GM19463 (cell line): ENCODE measurements around the gene MARK2.

Experiments used
- ATAC-seq: cut with Tn5 transposase; IDR thresholded peaks from one replicate; pipeline ENCODE4 v1.9.1; 2021; ENCODE audit warnings: mild to moderate bottlenecking, moderate library complexity; ENCODE audit not compliant: unreplicated experiment

The MARK2 gene

GRCh38 chr11:63829823-63830489 lies 9.0 kb upstream of the MARK2 start:
- no peak for ATAC-seq

- ATAC-seq = no peak
Measured at GRCh38 chr11:63831326-63831725, 7.6 kb upstream of the MARK2 start.

GRCh38 chr11:63832336-63832735 lies 6.6 kb upstream of the MARK2 start:
- ATAC-seq = no peak

- ATAC-seq = no peak
Measured at GRCh38 chr11:63833048-63833447, 5.9 kb upstream of the MARK2 start.

- ATAC-seq = no peak
Measured at GRCh38 chr11:63834535-63835157, 4.3 kb upstream of the MARK2 start.

GRCh38 chr11:63835158-63835545 lies 3.8 kb upstream of the MARK2 start:
- no peak for ATAC-seq

- no peak for ATAC-seq
Measured at GRCh38 chr11:63837027-63837688, 1.8 kb upstream of the MARK2 start.

- ATAC-seq = no peak
Measured at GRCh38 chr11:63837739-63838138, 1.2 kb upstream of the MARK2 start.

- ATAC-seq = no peak
Measured at GRCh38 chr11:63838150-63838677, 696 bp upstream of the MARK2 start.

- ATAC-seq = no peak
Measured at GRCh38 chr11:63839508-63840355, 822 bp downstream of the MARK2 start.

- ATAC-seq = no peak
Measured at GRCh38 chr11:63840356-63841060, 1.6 kb downstream of the MARK2 start.

GRCh38 chr11:63841554-63841953 lies 2.6 kb downstream of the MARK2 start:
- ATAC-seq = no peak

- ATAC-seq = no peak
Measured at GRCh38 chr11:63843041-63843440, 4.1 kb downstream of the MARK2 start.

GRCh38 chr11:63844836-63845235 lies 5.9 kb downstream of the MARK2 start:
- no peak for ATAC-seq

GRCh38 chr11:63845303-63845702 lies 6.4 kb downstream of the MARK2 start:
- ATAC-seq = no peak

- ATAC-seq = no peak
Measured at GRCh38 chr11:63845911-63846310, 7.0 kb downstream of the MARK2 start.

GRCh38 chr11:63846897-63847296 lies 8.0 kb downstream of the MARK2 start:
- ATAC-seq = no peak

- ATAC-seq = no peak
Measured at GRCh38 chr11:63847363-63847762, 8.5 kb downstream of the MARK2 start.

GRCh38 chr11:63849691-63850090 lies 10.8 kb downstream of the MARK2 start:
- ATAC-seq = no peak

GRCh38 chr11:63850920-63851319 lies 12.0 kb downstream of the MARK2 start:
- ATAC-seq = no peak

- ATAC-seq = no peak
Measured at GRCh38 chr11:63851364-63851763, 12.5 kb downstream of the MARK2 start.
